Measurements from ENCODE around the gene CNN3. TPM values are rescaled to one million over a fixed set of nuclear protein-coding genes. Genes with fewer than 3 reads are reported as not detected.

Gene CNN3
- total and polyA plus RNA-seq, 2 donors (not counting 1 experiment from before 2014, with no cell fraction given): 2.3 to 17.2 TPM

- Histone ChIP-seq H2AFZ (ENCODE audit: insufficient read depth, low read depth, low read length, poor library complexity, severe bottlenecking) (no peak overlapping the region), H3K36me3 (replicated peaks in 1 of 2; ENCODE audit: control extremely low read depth in 1 of 2, control insufficient read depth in 1 of 2, extremely low read depth in 1 of 2, insufficient read depth in 2 of 2, low read length in 1 of 2) (no peaks in the 10 kb centered on the region), H3K9me3 (ENCODE audit: control extremely low read depth in 1 of 3, control insufficient read depth in 2 of 3, insufficient read depth in 1 of 3, low read length in 2 of 3) (no peaks in the 10 kb centered on the region), H4K20me1 (ENCODE audit: control insufficient read depth, insufficient read depth, low read length, poor library complexity, severe bottlenecking) (no peaks in the 10 kb centered on the region), H3K27me3 (replicated peaks in 1 of 4; ENCODE audit: control extremely low read depth in 1 of 4, control insufficient read depth in 3 of 4, insufficient read depth in 4 of 4, low read length in 3 of 4) (no peaks in the 10 kb centered on the region), H3K4me1 (ENCODE audit: control insufficient read depth in 2 of 2, insufficient read depth in 2 of 2, low read length in 2 of 2) (peaks cover 0 to 4% of the 10 kb centered on the region in 2 donors), H3K4me2 (replicated peaks; ENCODE audit: low read depth, low read length, poor library complexity, severe bottlenecking) (no peak overlapping the region), H3K27ac (ENCODE audit: low read length in 2 of 2) (no peak overlapping the region), H3K9ac (ENCODE audit: low read length) (no peak overlapping the region), H3K79me2 (ENCODE audit: control insufficient read depth, insufficient read depth, low read length) (no peaks in the 10 kb centered on the region), H3K4me3 (ENCODE audit: control extremely low read depth in 1 of 5, extremely low read depth in 1 of 5, insufficient read depth in 1 of 5, low read depth in 2 of 5, low read length in 4 of 5) (no peak overlapping the region)
- TF ChIP-seq CTCF (IDR thresholded peaks at IDR 0.05) (no peak), EZH2 (IDR thresholded peaks at IDR 0.05; ENCODE audit: borderline replicate concordance, insufficient read depth, low read depth, low read length, poor library complexity, severe bottlenecking) (no peak)
- Mint-ChIP-seq H3K9me3 (ENCODE audit: insufficient read depth) (no peaks in the 10 kb centered on the region), H3K27me3 (no peaks in the 10 kb centered on the region), H3K4me1 (peaks cover 9% of the 10 kb centered on the region), H3K4me3 (no peak overlapping the region), H3K27ac (no peak overlapping the region)
- no peak for DNase-seq
- CTCF ChIA-PET: no interaction called here
- ATAC-seq (ENCODE audit: low read depth): no peak
- POLR2A ChIA-PET: no interaction called here
- WGBS (ENCODE audit: insufficient coverage): 100% methylated on average over 1 of the region's 4 CpGs
- intact Hi-C loops (cut with micrococcal nuclease): no loop called here
Measured at GRCh38 chr1:94887603-94888171, 39.2 kb downstream of the CNN3 start.

GRCh38 chr1:94887106-94887505, 39.8 kb downstream of the CNN3 start:
- no peak overlapping the region for H3K4me3 ChIP-seq (ENCODE audit: control extremely low read depth in 1 of 5, extremely low read depth in 1 of 5, insufficient read depth in 1 of 5, low read depth in 2 of 5, low read length in 4 of 5)
- no CpG with 5 or more reads among the region's 3 CpGs for WGBS (ENCODE audit: insufficient coverage)
- ChIA-PET POLR2A (no interaction called here), CTCF (no interaction called here)
- H3K4me1 ChIP-seq (ENCODE audit: control insufficient read depth in 2 of 2, insufficient read depth in 2 of 2, low read length in 2 of 2): peaks cover 0 to 4% of the 10 kb centered on the region in 2 donors
- no peaks in the 10 kb centered on the region for H3K79me2 ChIP-seq (ENCODE audit: control insufficient read depth, insufficient read depth, low read length)
- no peaks in the 10 kb centered on the region for H3K27me3 ChIP-seq (replicated peaks in 1 of 4; ENCODE audit: control extremely low read depth in 1 of 4, control insufficient read depth in 3 of 4, insufficient read depth in 4 of 4, low read length in 3 of 4)
- intact Hi-C loops (cut with micrococcal nuclease): no loop called here
- H4K20me1 ChIP-seq (ENCODE audit: control insufficient read depth, insufficient read depth, low read length, poor library complexity, severe bottlenecking): no peaks in the 10 kb centered on the region
- H3K4me1 Mint-ChIP-seq: peaks cover 9% of the 10 kb centered on the region
- no peak overlapping the region for H3K27ac Mint-ChIP-seq
- no peak for TF ChIP-seq CTCF (IDR thresholded peaks at IDR 0.05)
- no peak for TF ChIP-seq EZH2 (IDR thresholded peaks at IDR 0.05; ENCODE audit: borderline replicate concordance, insufficient read depth, low read depth, low read length, poor library complexity, severe bottlenecking)
- H3K4me3 Mint-ChIP-seq: no peak overlapping the region
- H3K4me2 ChIP-seq (replicated peaks; ENCODE audit: low read depth, low read length, poor library complexity, severe bottlenecking): no peak overlapping the region
- H3K9me3 ChIP-seq (ENCODE audit: control extremely low read depth in 1 of 3, control insufficient read depth in 2 of 3, insufficient read depth in 1 of 3, low read length in 2 of 3): no peaks in the 10 kb centered on the region
- no peak for DNase-seq
- H3K9me3 Mint-ChIP-seq (ENCODE audit: insufficient read depth): no peaks in the 10 kb centered on the region
- H3K9ac ChIP-seq (ENCODE audit: low read length): no peak overlapping the region
- ATAC-seq (ENCODE audit: low read depth): no peak
- no peaks in the 10 kb centered on the region for H3K36me3 ChIP-seq (replicated peaks in 1 of 2; ENCODE audit: control extremely low read depth in 1 of 2, control insufficient read depth in 1 of 2, extremely low read depth in 1 of 2, insufficient read depth in 2 of 2, low read length in 1 of 2)
- H3K27ac ChIP-seq (ENCODE audit: low read length in 2 of 2): no peak overlapping the region
- no peaks in the 10 kb centered on the region for H3K27me3 Mint-ChIP-seq
- no peak overlapping the region for H2AFZ ChIP-seq (ENCODE audit: insufficient read depth, low read depth, low read length, poor library complexity, severe bottlenecking)

All from B cell (primary cell).